Measurements from ENCODE around the gene UGT1A5. TPM values are rescaled to one million over a fixed set of nuclear protein-coding genes. Genes with fewer than 3 reads are reported as not detected.

The UGT1A5 gene
- total and polyA plus RNA-seq, 2 of the 13 experiments (the other 11 are each of a cell fraction or from before 2014, with no cell fraction given), result not detected

- TF ChIP-seq ZBED4 (CRISPR knock-in tag; IDR thresholded peaks at IDR 0.05; ENCODE audit: borderline replicate concordance), result no peak
- TF ChIP-seq TOPORS (CRISPR knock-in tag; IDR thresholded peaks at IDR 0.05), result no peak
Measured at GRCh38 chr2:233799087-233799665, 86.5 kb downstream of the UGT1A5 start (continued).

DNA sequence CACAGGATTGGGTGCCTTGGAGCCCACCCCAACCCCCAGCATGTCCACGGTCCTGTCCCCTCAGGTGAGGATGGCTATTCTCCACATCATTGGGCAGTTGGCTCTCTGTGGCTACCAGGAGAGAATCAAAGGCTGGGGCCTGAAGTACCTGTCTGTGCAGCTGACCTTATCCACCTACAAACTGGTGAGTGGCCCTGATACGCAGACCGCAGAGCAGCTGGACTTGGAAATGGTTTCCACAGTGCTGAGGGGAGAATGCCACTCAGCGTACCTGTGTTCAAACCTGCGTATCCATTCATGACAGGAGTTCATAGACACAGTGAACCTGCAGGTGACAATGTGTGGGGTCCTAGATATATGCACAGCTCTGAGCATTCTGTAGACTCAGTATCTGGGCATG, 87.0 kb downstream of the UGT1A5 start:
- H3K4me2 ChIP-seq (ENCODE audit: low read depth, low read length), result no peak overlapping the region
- no peaks in the 10 kb centered on the region for H3K4me1 ChIP-seq (ENCODE audit: insufficient read depth, low read length)
- ChIA-PET CTCF (ENCODE audit: low intra/inter-chr PET ratio, low total read pairs) (no interaction called here), POLR2A (no interaction called here)
- WGBS (ENCODE audit: low lambda C conversion rate), result 50% methylated on average over 1 of the region's 5 CpGs
- BruUV-seq (replicated peaks), result no TSS peak
- H3K9me3 ChIP-seq (ENCODE audit: low read length), result no peaks in the 10 kb centered on the region
- no peak; the same call in 2 of the 3 replicates for ATAC-seq
- H2AFZ ChIP-seq (ENCODE audit: low read length), result no peak overlapping the region
- no peaks in the 10 kb centered on the region for H4K20me1 ChIP-seq (ENCODE audit: insufficient read depth, low read length)
- no peaks in the 10 kb centered on the region for H3K36me3 ChIP-seq (replicated peaks in 1 of 2; ENCODE audit: control insufficient read depth in 1 of 2, insufficient read depth in 2 of 2, low read length in 2 of 2)
- H3K27me3 ChIP-seq (ENCODE audit: control insufficient read depth in 1 of 2, insufficient read depth in 2 of 2, low read length in 2 of 2), result peaks cover 2 to 50% of the 10 kb centered on the region in 2 experiments; a peak in 3 of 5 replicates
- no peak overlapping the region for H3K27ac ChIP-seq (ENCODE audit: extremely low read length, insufficient read depth, low read length)
- no peak for FAIRE-seq
- no peaks in the 10 kb centered on the region for H3K79me2 ChIP-seq (ENCODE audit: insufficient read depth, low read length)
- TF ChIP-seq PTBP1 (IDR thresholded peaks at IDR 0.05; ENCODE audit: low read depth, low read length, poor library complexity, severe bottlenecking), result no peak
- TF ChIP-seq MEF2D (CRISPR knock-in tag; IDR thresholded peaks at IDR 0.05), result no peak
- TF ChIP-seq SRF (IDR thresholded peaks at IDR 0.05; ENCODE audit: low read depth, low read length), result no peak
- TF ChIP-seq GFI1 (CRISPR knock-in tag; IDR thresholded peaks at IDR 0.05; ENCODE audit: borderline replicate concordance), result no peak
- no peak for TF ChIP-seq HMGXB3 (CRISPR knock-in tag; IDR thresholded peaks at IDR 0.05; ENCODE audit: borderline replicate concordance)
- TF ChIP-seq, protein P1, sequence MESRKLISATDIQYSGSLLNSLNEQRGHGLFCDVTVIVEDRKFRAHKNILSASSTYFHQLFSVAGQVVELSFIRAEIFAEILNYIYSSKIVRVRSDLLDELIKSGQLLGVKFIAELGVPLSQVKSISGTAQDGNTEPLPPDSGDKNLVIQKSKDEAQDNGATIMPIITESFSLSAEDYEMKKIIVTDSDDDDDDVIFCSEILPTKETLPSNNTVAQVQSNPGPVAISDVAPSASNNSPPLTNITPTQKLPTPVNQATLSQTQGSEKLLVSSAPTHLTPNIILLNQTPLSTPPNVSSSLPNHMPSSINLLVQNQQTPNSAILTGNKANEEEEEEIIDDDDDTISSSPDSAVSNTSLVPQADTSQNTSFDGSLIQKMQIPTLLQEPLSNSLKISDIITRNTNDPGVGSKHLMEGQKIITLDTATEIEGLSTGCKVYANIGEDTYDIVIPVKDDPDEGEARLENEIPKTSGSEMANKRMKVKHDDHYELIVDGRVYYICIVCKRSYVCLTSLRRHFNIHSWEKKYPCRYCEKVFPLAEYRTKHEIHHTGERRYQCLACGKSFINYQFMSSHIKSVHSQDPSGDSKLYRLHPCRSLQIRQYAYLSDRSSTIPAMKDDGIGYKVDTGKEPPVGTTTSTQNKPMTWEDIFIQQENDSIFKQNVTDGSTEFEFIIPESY (CRISPR knock-in tag; IDR thresholded peaks at IDR 0.05), result no peak
- no peak for TF ChIP-seq TAF1 (CRISPR knock-in tag; IDR thresholded peaks at IDR 0.05)
- TF ChIP-seq POLR2AphosphoS5 (IDR thresholded peaks at IDR 0.05; ENCODE audit: low read depth, low read length), result no peak
- no peak overlapping the region for H3K9ac ChIP-seq (ENCODE audit: insufficient read depth, low read depth, low read length)
- in situ Hi-C loops (cut with HindIII; ENCODE audit: extremely low pct_ligation_motif_present, low pct_unique_long_range_greater_than_20kb) (no loop called here), intact Hi-C loops (cut with micrococcal nuclease; ENCODE audit: unreplicated experiment) (no loop called here)
- DNase-seq (ENCODE audit: low spot score), result no peak
- no peak overlapping the region for H3K4me3 ChIP-seq (replicated peaks in 1 of 3; ENCODE audit: insufficient read depth in 1 of 3, low read depth in 2 of 3, low read length in 3 of 3)

All from HepG2 (cell line).